HG03457 (cell line): Measurements from ENCODE around the gene ERC2.
"Not testable (repeated sequence)": the region's sequence is repeated elsewhere in the genome, so short reads cannot be mapped to it uniquely, and the experiment has no call there.

Source experiments
- ATAC-seq: cut with Tn5 transposase; IDR thresholded peaks from one replicate; pipeline ENCODE4 v1.9.1; 2021; ENCODE audit warnings: moderate number of reproducible peaks; ENCODE audit not compliant: unreplicated experiment

The ERC2 gene

DNA sequence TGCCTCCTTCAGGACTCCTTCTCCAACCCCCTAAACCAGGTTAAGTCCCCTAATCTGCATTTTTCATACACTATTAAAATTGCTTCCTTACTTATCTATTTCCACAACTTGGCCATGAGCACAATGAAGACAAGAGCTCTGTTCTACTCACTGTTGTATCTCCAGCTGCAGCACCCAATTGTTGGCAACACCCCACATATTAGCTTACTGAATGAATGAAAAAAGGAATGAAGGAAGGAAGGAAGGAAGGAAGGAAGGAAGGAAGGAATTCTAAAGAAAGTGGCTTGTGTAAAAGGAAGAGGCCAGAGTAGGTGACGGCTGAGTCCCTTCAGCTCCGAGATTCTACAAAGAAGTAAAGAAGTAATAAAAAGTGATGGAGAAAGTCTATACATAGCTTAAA lies 444.7 kb downstream of the ERC2 start:
- no peak for ATAC-seq

GRCh38 chr3:56022619-56023018 lies 445.6 kb downstream of the ERC2 start:
- no peak for ATAC-seq

DNA sequence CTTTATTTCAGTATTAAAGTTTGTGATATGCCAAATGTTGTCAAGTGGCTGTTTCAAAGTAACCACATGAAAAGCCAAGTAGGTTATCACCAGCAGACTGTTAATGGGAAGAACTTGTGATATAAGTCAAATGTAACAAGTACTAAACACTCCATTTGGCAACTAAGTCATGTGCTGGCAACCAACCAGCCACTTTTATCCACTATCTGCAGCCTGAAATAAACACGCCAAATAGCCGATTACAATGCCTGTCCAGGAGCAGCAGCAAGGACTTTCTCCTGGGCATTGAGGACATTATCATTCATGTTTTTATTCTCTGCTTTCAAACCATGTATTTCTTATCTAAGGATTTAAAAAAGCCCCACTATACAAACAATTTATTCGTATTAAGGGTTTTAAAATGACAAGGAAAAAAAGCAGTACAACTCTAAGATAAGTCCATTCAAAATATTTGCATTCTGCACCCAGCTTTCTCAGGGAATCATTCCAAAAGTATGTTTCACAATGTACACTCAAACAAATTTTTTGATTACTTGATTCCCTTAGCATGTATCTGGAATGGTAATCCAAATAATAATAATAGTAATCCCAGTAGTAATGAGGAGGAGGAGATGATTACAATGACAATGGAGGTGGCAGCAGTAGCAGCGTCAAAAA lies 448.6 kb downstream of the ERC2 start:
- ATAC-seq = no peak

- ATAC-seq = not testable (repeated sequence)
Measured at GRCh38 chr3:56015374-56015773, 452.9 kb downstream of the ERC2 start.

DNA sequence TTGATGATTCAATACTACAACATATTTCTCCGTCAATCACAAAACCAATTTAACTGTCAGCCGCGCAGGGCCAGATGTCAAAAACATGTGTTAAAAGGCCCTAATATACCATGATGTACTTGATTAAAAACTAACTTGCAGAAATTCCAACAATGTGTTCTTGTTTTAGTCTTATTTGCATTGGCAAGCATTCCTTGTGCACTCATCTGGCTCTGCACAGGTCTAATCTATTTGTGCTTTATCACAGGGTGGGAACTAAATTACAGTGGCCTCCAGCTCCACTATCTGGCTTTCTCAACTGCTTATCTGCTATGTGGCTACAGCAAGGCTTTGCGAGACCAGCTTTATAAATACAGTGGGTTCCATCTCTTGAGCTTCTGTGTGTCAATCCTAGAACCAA lies 455.5 kb downstream of the ERC2 start:
- ATAC-seq = no peak

DNA sequence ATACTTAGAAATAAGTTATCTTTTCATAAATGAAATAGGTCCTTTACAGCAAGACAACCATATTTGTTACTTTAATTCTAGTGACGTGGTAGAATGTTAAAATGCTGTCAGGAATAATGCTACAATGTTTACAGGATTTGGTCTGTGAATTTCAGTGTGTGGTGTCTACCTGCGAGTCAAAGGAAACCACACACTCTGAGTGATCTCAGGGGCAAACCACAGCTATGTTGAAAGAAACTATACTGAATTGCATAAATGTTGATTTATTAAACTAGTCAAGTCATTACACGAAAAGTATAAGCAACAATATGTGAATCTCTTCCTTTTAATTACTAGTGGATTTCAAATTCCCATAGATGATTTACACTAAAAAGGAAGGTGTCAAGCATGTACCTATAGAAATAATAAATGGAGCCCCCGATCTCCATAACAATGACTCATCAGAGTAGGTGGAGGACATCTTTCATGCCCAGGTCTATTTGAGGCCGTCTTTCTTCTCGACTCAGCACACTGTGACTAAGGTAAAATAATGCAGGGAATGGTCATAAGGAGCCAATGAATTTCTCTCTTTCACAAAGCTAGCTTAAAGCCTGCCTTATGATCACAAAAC lies 463.0 kb downstream of the ERC2 start:
- ATAC-seq = no peak

DNA sequence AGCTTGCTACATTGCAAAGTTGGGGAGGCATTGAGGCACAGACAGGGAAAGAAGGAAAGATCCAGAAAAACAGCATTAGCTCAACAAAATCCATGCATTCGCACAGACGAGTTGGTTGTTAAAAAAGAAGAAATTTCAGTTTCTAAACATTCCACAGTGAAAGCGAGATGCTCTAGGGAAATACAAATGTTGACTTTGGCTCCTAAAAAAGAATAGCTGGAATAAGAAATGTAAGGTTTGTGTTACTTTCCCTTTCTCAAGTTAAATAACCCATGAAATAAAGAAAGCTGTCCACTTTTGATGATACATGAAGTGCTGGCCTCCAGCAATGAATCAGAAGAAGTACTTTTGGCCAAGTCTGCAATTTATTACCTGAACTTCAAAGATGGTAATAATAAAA lies 465.1 kb downstream of the ERC2 start:
- no peak for ATAC-seq

DNA sequence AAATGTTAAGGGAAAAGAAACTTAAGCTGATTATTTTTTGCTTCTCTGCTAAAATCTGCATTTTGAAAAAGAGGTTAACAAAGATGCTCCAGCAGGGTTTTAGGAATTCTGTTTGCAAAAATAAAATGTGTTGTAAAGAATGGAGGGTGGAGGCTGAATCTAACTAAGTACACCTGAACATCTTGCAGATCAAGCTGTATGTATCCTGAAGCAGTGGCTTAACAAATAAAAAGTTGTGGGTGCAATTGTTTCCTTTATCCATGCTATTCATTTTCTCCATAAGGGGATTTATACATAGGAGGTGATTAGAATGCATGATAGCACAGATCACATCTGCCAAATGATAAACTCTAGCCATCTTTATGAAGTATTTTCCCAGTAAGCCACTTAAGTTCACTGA lies 466.3 kb downstream of the ERC2 start:
- no peak for ATAC-seq

GRCh38 chr3:56001537-56001936 lies 466.7 kb downstream of the ERC2 start:
- ATAC-seq = no peak

DNA sequence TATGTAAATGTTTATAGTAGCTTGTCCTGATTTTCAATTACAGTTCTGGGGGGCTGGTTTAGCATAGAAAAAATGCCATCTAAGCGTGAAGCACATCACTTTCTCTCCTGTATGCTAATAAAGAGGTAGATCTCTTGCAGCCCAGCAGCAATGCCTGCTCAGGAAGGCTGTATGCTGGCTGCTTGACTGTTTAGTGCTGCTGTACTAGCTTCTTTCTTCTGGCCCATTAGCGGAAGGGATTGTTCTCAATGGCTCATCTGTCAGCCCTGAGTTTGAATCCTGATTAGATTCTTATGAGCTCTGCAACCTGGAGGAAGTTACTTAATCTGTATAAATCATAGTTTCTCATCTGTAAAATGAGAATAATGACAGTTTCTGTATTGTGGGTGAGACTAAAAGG lies 478.9 kb downstream of the ERC2 start:
- no peak for ATAC-seq

DNA sequence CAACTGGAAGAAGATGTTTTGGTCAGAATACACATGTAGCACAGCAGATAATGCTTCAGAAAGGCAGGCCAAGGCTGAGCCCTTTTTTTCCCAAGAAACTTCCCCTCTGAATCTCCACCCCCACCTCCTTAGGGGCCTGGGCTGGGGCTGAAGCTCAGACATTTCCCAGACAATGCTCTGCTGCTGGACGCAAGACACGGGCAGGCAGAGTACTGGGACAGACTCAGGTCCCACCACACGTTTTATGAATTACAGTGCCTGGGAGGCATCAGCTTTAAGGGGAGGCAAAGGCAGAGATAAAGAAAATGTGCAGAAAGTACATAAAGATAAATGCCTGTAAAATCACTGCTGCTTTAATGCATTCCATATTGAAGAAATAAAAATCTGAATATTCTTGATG lies 479.4 kb downstream of the ERC2 start:
- ATAC-seq = no peak

GRCh38 chr3:55984626-55985025 lies 483.6 kb downstream of the ERC2 start:
- no peak for ATAC-seq

DNA sequence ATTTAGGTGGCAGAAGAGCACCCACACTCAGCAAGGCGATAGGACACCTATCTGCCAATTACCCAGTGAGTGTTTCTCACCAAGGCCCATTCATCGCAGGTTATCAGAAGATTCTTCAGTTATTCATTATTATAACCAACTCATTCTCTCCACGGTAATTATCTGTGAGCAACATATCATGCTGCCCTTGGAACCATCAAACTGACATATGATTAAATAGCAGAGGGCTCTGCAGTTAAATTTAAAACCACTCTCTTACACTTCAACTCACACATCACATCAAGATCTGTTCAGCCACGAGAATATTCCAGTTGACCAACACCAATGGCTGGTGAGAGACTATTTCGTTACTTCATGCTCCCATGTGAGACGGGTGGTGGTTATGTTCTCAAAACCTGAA lies 489.3 kb downstream of the ERC2 start:
- no peak for ATAC-seq

- no peak for ATAC-seq
Measured at GRCh38 chr3:55974421-55975165, 493.7 kb downstream of the ERC2 start.

DNA sequence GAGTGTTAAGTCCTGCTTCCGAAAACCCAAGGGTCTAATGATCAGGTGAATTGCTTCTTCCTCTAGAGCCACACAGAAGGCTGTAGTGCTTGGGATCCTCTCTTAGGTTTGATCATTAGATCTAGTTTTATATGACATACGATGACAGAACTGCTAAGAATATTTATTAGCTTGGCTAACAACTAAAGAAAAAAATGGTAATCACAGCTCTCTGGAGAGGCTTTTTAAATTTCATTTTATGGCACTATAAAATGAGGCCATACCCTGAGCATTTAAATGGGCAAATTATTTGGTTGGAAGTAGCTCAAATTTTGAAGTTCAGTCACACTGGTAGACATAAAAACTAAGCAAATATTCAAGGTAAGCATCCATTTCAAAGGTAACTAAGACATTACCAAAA lies 498.6 kb downstream of the ERC2 start:
- no peak for ATAC-seq

DNA sequence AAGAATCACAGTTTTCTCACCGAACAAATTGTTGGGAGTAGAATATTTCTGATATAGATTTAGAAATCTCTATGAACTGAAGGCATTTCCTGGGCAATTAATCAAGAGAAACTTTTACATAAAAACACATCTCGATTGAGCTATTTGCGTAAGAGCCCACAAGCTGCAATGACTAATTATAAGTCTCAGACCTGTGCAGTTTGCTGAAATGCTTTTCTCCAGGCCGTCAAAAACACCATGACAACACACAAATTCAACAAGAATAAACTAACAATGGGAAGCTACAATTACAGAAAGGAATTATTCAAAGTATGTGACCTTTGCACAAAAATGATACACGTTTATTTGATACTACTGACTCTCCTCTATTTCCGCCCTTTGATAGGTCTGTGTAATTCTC lies 499.9 kb downstream of the ERC2 start:
- no peak for ATAC-seq

DNA sequence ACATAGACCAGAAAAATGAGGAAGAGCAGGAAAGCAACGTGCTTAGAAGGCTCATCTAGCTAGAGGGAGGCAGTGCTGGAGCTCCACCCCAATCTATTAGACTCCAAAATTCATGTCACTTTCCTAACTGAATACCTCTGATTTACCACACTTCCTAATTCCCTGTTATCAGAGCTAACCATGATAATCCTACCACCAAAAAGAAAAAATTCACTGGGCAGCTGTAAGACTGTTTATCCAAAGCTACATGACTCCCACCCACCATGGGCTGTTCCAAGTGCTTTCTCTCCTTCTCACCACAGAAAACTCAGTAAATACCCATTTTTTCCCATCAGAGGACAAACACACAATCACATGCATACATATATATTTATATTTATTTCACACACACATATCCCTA lies 501.7 kb downstream of the ERC2 start:
- ATAC-seq = no peak

DNA sequence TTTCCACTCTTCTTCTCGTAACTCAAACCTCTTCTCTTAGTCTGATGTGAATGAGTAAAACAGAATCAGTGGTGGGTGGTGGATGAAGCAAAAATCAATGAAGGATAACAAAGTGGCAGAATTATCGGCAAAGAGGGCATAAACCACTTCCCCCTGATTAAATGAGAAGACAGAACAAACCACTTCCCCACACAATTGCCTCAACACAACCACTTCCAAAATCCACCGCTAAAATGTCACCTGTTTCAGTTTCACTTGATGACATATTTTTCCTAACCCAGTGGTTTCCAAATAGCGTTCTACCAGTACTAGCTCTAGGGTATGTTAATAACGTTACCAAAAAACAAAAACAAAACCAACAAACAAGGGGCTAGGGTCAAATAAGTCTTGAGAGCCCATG lies 502.5 kb downstream of the ERC2 start:
- ATAC-seq = no peak

- ATAC-seq = no peak
Measured at GRCh38 chr3:55964491-55964985, 503.7 kb downstream of the ERC2 start.

GRCh38 chr3:55963601-55964000 lies 504.7 kb downstream of the ERC2 start:
- ATAC-seq = no peak

- no peak for ATAC-seq
Measured at GRCh38 chr3:55959471-55960080, 508.7 kb downstream of the ERC2 start.

GRCh38 chr3:55958605-55959004 lies 509.7 kb downstream of the ERC2 start:
- ATAC-seq = no peak
